Measurements from ENCODE around the gene TTC21B. TPM values are rescaled to one million over a fixed set of nuclear protein-coding genes. Genes with fewer than 3 reads are reported as not detected.

The TTC21B gene
- total RNA-seq, 1 donor from 2014 or later, result 12.0 TPM

GRCh38 chr2:165825041-165825440 lies 128.5 kb downstream of the TTC21B start:
- DNase-seq (ENCODE audit: low read depth), result peak; percentile 77
- Mint-ChIP-seq H3K27me3 (ENCODE audit: low read depth, unreplicated experiment) (no peaks in the 10 kb centered on the region), H3K36me3 (ENCODE audit: low read depth, unreplicated experiment) (no peaks in the 10 kb centered on the region), H3K9me3 (ENCODE audit: unreplicated experiment) (no peaks in the 10 kb centered on the region), H3K4me1 (ENCODE audit: low read depth, unreplicated experiment) (peaks cover 19% of the 10 kb centered on the region), H3K27ac (ENCODE audit: unreplicated experiment) (no peak overlapping the region), H3K4me3 (ENCODE audit: unreplicated experiment) (no peak overlapping the region)
- Histone ChIP-seq H4K20me1 (ENCODE audit: insufficient read depth, low read length) (no peaks in the 10 kb centered on the region), H3K9me3 (ENCODE audit: insufficient read depth, low read depth, low read length) (no peaks in the 10 kb centered on the region), H3K79me2 (ENCODE audit: insufficient read depth, low read length) (no peaks in the 10 kb centered on the region), H3K27ac (ENCODE audit: low read depth, low read length) (no peak overlapping the region), H3K9ac (ENCODE audit: low read length) (no peak overlapping the region), H3K4me3 (ENCODE audit: insufficient read depth, low read depth, low read length) (no peak overlapping the region), H3K36me3 (ENCODE audit: insufficient read depth, low read length) (no peaks in the 10 kb centered on the region), H2AFZ (ENCODE audit: low read depth, low read length) (no peak overlapping the region), H3K4me2 (ENCODE audit: low read length) (no peak overlapping the region), H3K27me3 (ENCODE audit: insufficient read depth, low read length) (no peaks in the 10 kb centered on the region), H3K4me1 (ENCODE audit: insufficient read depth, low read length) (no peaks in the 10 kb centered on the region)
- no peak for FAIRE-seq
- no peak for TF ChIP-seq CTCF (IDR thresholded peaks at IDR 0.05; ENCODE audit: insufficient read depth, low read depth, low read length)
- TF ChIP-seq EZH2 (IDR thresholded peaks at IDR 0.05; ENCODE audit: insufficient read depth, low read length), result no peak

Other genes starting within 250 kb of the TTC21B start
- 16.4 and 19.9 TPM in 2 replicates for gene GALNT3, start 159.5 kb downstream of the TTC21B start, total RNA-seq
- gene SCN1A, start 174.2 kb upstream of the TTC21B start, total RNA-seq, result not detected in 2 replicates

All from astrocyte (in vitro differentiated cells and primary cell).